Fibroblast of the aortic adventitia (primary cell): ENCODE data around the gene GPR162. TPM values are rescaled to one million over a fixed set of nuclear protein-coding genes. Genes with fewer than 3 reads are reported as not detected.

Source experiments
- DNase-seq: peaks from one replicate; pipeline ENCODE4 v3.0.0-alpha.2; 2010; ENCODE audit warnings: low read depth
- H3K4me3 ChIP-seq: 2 replicates; pipeline ENCODE4 v1.5.1; 2011; ENCODE audit warnings: low read depth, mild to moderate bottlenecking, control low read depth, low read length, moderate library complexity
- CTCF ChIP-seq: IDR thresholded peaks from 2 replicates; pipeline ENCODE4 v1.5.1; 2011; ENCODE audit warnings: mild to moderate bottlenecking, low read length, control low read depth, inconsistent platforms; ENCODE audit not compliant: insufficient read depth
- total RNA-seq: library from RNA; depleted of rRNA; stranded (reverse); fragments of >200 nt; gene quantifications from 2 replicates; pipeline ENCODE4 v1.2.3, GENCODE V29; 2012; ENCODE audit warnings: low replicate concordance

The GPR162 gene
- total RNA-seq: 2.6 and 3.5 TPM in 2 replicates

DNA sequence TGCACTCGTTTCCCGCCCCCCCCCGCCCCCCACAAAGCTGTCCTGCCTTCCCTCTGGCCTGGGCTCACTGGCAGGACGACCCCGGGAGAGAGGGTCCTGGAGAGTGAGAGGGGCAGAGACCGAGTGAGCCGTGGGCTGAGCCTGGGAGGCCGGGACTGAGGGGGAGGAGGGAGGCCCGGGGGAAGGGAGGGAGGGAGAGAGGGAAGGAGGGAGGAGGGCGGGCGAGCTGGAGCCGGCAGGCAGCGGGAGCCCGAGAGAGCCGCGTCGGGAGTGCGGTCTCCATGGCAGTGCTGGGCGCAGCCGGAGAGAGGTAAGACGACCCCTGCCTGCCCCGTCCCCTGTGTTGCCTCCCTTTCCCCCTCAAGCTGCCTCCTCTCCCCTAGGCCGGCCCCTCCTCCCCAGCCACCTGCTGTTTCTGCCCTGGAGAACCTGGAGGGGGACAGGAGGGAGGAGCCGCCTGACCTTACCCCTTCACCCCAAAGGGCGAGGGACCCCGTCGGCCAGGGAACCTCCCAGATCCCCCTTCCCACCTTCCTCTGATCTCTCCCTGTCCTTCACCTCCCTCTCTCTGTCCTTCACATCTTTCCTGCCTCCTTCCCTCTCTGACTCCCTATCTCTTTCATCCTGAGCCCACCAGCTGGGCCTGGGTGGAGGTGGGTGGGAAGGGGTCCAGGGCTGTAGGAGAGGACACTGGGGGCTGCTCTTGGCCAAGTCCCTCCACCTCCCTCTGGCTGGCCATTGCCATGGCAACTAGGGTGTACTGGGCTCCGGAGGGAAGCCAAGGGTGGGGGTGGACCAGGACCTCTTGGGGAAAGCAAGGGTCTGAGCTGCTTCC is at the start of gene GPR162:
GPR162 (plus strand) TSS at position 231 of the 835 bp plus-strand sequence. CDS start 2,078 bp downstream, outside the sequence.
- no peak for TF ChIP-seq CTCF
- peak within 1 kb of the TSS; percentile 65 for H3K4me3 ChIP-seq

GRCh38 chr12:6772331-6772695 is 49.3 kb upstream of the GPR162 start, which contains the start of gene LAG3:
TSS of gene LAG3 (plus strand) at chr12:6772520. CDS start at chr12:6772853, 333 bp downstream.
- H3K4me3 ChIP-seq: no peak within 1 kb of the TSS
- no peak for TF ChIP-seq CTCF
- DNase-seq: no peak

More for the DNA sequence above, at the start of gene GPR162:
- DNase-seq: peak; percentile 48

GRCh38 chr12:6772726-6773589 is 48.7 kb upstream of the GPR162 start:
- DNase-seq: no peak
- no peak for TF ChIP-seq CTCF
- H3K4me3 ChIP-seq: no peak overlapping the region

- no peak for DNase-seq
- H3K4me3 ChIP-seq: no peak overlapping the region
- TF ChIP-seq CTCF: no peak
These were observed 47.9 kb upstream of the GPR162 start for GRCh38 chr12:6773590-6774351.

- no peak for TF ChIP-seq CTCF
- no peak overlapping the region for H3K4me3 ChIP-seq
- DNase-seq: no peak
These were observed 47.0 kb upstream of the GPR162 start for GRCh38 chr12:6774499-6775062.
